Raji (cell line): ENCODE measurements around the gene RUNDC3A.

Experiments used
- POLR2A ChIP-seq: IDR thresholded peaks from 2 replicates; pipeline ENCODE4 v1.6.1; 2011; ENCODE audit warnings: low read depth, low read length, control low read depth; ENCODE audit not compliant: insufficient read depth

The RUNDC3A gene

GRCh38 chr17:44308320-44308818 lies at the start of gene RUNDC3A:
RUNDC3A (plus strand) TSS chr17:44308601; CDS start chr17:44308833, 232 bp downstream.
- TF ChIP-seq POLR2A, result no peak

GRCh38 chr17:44258811-44259351 lies 49.5 kb upstream of the RUNDC3A start:
- no peak for TF ChIP-seq POLR2A

- no peak for TF ChIP-seq POLR2A
These were observed 48.1 kb upstream of the RUNDC3A start for GRCh38 chr17:44260296-44260695.

GRCh38 chr17:44262654-44263225 lies 45.7 kb upstream of the RUNDC3A start:
- TF ChIP-seq POLR2A, result no peak

GRCh38 chr17:44263345-44263902 lies 45.0 kb upstream of the RUNDC3A start:
- TF ChIP-seq POLR2A, result no peak

GRCh38 chr17:44266402-44267164 lies 41.8 kb upstream of the RUNDC3A start:
- TF ChIP-seq POLR2A, result no peak

- TF ChIP-seq POLR2A, result no peak
These were observed 41.3 kb upstream of the RUNDC3A start for GRCh38 chr17:44267165-44267455.

GRCh38 chr17:44267818-44268490 lies 40.4 kb upstream of the RUNDC3A start, which contains the start of gene SLC4A1:
SLC4A1 (minus strand) TSS chr17:44268135; CDS start chr17:44262866, 5,269 bp downstream.
- TF ChIP-seq POLR2A, result no peak

- TF ChIP-seq POLR2A, result no peak
These were observed 39.5 kb upstream of the RUNDC3A start for GRCh38 chr17:44268709-44269534.

GRCh38 chr17:44269535-44270240 lies 38.7 kb upstream of the RUNDC3A start:
- no peak for TF ChIP-seq POLR2A

- no peak for TF ChIP-seq POLR2A
These were observed 36.0 kb upstream of the RUNDC3A start for GRCh38 chr17:44272321-44272951.

- no peak for TF ChIP-seq POLR2A
These were observed 35.4 kb upstream of the RUNDC3A start for GRCh38 chr17:44272954-44273353.

GRCh38 chr17:44273607-44274006 lies 34.8 kb upstream of the RUNDC3A start:
- no peak for TF ChIP-seq POLR2A

GRCh38 chr17:44277976-44278375 lies 30.4 kb upstream of the RUNDC3A start:
- TF ChIP-seq POLR2A, result no peak

- TF ChIP-seq POLR2A, result no peak
These were observed 29.1 kb upstream of the RUNDC3A start for GRCh38 chr17:44279346-44279665.
